AG09309 (cell line): Measurements from ENCODE around the gene TTLL5.

Experiments
- DNase-seq: peaks from one replicate; pipeline ENCODE4 v3.0.0-alpha.2; 2010; ENCODE audit warnings: low read depth
- H3K4me3 ChIP-seq: 2 replicates; pipeline ENCODE4 v1.5.1; 2011; ENCODE audit warnings: mild to moderate bottlenecking, low read depth, low read length, moderate library complexity; ENCODE audit not compliant: control insufficient read depth
- CTCF ChIP-seq: IDR thresholded peaks from 2 replicates; pipeline ENCODE4 v1.5.1; 2011; ENCODE audit warnings: mild to moderate bottlenecking, low read depth, low read length, inconsistent platforms; ENCODE audit not compliant: insufficient read depth, control insufficient read depth; ENCODE audit errors: missing control alignments

The TTLL5 gene

GRCh38 chr14:75986439-75986765, 325.4 kb downstream of the TTLL5 start:
- no peak for TF ChIP-seq CTCF
- peak overlapping the region; percentile 82 for H3K4me3 ChIP-seq
- DNase-seq: no peak

GRCh38 chr14:75987201-75987970, 326.3 kb downstream of the TTLL5 start:
- TF ChIP-seq CTCF: no peak
- no peak overlapping the region for H3K4me3 ChIP-seq
- no peak for DNase-seq

- no peak for TF ChIP-seq CTCF
- no peak overlapping the region for H3K4me3 ChIP-seq
- DNase-seq: peak; percentile 85
Measured at GRCh38 chr14:75989134-75989533, 328.1 kb downstream of the TTLL5 start.

- DNase-seq: no peak
- no peak for TF ChIP-seq CTCF
- H3K4me3 ChIP-seq: no peak overlapping the region
Measured at GRCh38 chr14:75990297-75990696, 329.3 kb downstream of the TTLL5 start.

GRCh38 chr14:75991753-75992152, 330.7 kb downstream of the TTLL5 start:
- no peak overlapping the region for H3K4me3 ChIP-seq
- TF ChIP-seq CTCF: no peak
- DNase-seq: no peak

- TF ChIP-seq CTCF: no peak
- no peak for DNase-seq
- H3K4me3 ChIP-seq: no peak overlapping the region
Measured at GRCh38 chr14:75993567-75994041, 332.6 kb downstream of the TTLL5 start.
